CD4-positive, alpha-beta T cell treated with Interleukin-1 beta for 1 hour (primary cell): ENCODE measurements around the gene SPPL2B.
A peak's percentile ranks its signal among the peaks of the same experiment; 100 is the strongest.

Source experiments
- DNase-seq, 2 donors: peaks; one replicate each; pipeline ENCODE4 v3.0.0-alpha.2; 2020 to 2022

Gene SPPL2B

GRCh38 chr19:2324220-2324948, 4.1 kb upstream of the SPPL2B start:
- DNase-seq = peak in 1 of 2 donors; percentile 13

- DNase-seq = peak in 1 of 2 donors; percentile 33
Observed at GRCh38 chr19:2325281-2326046, 3.0 kb upstream of the SPPL2B start.

GRCh38 chr19:2326699-2327360, 1.7 kb upstream of the SPPL2B start:
- DNase-seq = no peak

- DNase-seq = peak; percentile 77 to 79
Observed at GRCh38 chr19:2327773-2328400, 597 bp upstream of the SPPL2B start.

GRCh38 chr19:2329149-2329478, 630 bp downstream of the SPPL2B start:
- DNase-seq = no peak

GRCh38 chr19:2329501-2329916, 1.0 kb downstream of the SPPL2B start:
- DNase-seq = no peak

GRCh38 chr19:2330255-2330631, 1.8 kb downstream of the SPPL2B start:
- DNase-seq = no peak

- no peak for DNase-seq
Observed at GRCh38 chr19:2330632-2331284, 2.3 kb downstream of the SPPL2B start.

GRCh38 chr19:2331601-2332246, 3.2 kb downstream of the SPPL2B start:
- no peak for DNase-seq

- peak; percentile 39 to 84 for DNase-seq
Observed at GRCh38 chr19:2332341-2333026, 4.0 kb downstream of the SPPL2B start.

- DNase-seq = no peak
Observed at GRCh38 chr19:2333027-2333806, 4.7 kb downstream of the SPPL2B start.

GRCh38 chr19:2333807-2334211, 5.3 kb downstream of the SPPL2B start:
- DNase-seq = no peak

GRCh38 chr19:2334426-2334825, 5.9 kb downstream of the SPPL2B start:
- DNase-seq = no peak

- DNase-seq = no peak
Observed at GRCh38 chr19:2334986-2335846, 6.7 kb downstream of the SPPL2B start.

GRCh38 chr19:2335848-2336247, 7.4 kb downstream of the SPPL2B start:
- DNase-seq = no peak

- DNase-seq = no peak
Observed at GRCh38 chr19:2336528-2337328, 8.2 kb downstream of the SPPL2B start.

- DNase-seq = no peak
Observed at GRCh38 chr19:2337329-2337707, 8.8 kb downstream of the SPPL2B start.

- DNase-seq = no peak
Observed at GRCh38 chr19:2338055-2338615, 9.7 kb downstream of the SPPL2B start.
